Activated T-cell treated with anti-CD3 and anti-CD28 coated beads for 4 hours (primary cell): ENCODE data around the gene QRFP.
A peak's percentile ranks its signal among the peaks of the same experiment; 100 is the strongest.

Source experiments
- DNase-seq: peaks from one replicate; pipeline ENCODE4 v3.0.0-alpha.2; 2020

The QRFP gene, protein sequence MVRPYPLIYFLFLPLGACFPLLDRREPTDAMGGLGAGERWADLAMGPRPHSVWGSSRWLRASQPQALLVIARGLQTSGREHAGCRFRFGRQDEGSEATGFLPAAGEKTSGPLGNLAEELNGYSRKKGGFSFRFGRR

DNA sequence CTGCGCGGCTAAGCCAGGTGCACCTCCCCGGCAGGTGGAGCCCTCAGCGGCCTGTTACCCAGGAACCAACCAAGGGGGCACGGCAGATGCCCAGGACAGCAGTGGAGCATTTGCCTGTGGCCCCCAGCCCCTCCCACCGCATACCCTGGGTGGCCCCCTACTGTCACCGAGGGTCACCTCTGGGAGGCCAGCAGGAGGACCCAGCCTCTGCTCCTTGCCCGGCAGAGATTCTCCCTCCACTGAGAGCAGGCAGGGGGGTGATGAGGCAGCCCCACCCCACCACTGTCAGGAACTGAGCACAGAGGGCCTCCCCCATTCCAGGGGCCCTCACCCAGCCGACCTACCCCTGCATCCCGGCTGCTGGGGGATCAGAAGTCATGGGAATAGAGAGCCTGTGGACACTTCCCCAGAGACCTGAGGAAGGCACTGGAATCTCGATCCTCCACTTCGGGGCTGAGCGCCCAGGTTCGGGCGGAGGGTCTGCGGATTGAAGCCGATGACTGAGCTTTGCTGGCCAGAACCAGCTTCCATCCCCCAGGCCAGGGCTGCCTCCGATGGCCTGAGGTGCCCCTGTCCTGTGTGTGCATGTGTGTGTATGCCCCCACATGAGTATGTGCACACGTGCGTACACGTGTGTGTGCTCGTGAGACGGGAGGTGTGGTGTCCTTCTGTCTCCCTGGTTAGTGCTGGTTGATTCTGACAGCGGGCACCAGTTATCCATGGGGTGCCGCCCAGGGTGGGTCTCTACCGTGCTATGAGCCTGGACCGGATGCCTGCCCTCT lies at the start of gene QRFP:
Gene QRFP (minus strand): TSS at position 580 of the 782 bp plus-strand sequence. CDS start 2,974 bp downstream, outside the sequence.
- DNase-seq: no peak

DNA sequence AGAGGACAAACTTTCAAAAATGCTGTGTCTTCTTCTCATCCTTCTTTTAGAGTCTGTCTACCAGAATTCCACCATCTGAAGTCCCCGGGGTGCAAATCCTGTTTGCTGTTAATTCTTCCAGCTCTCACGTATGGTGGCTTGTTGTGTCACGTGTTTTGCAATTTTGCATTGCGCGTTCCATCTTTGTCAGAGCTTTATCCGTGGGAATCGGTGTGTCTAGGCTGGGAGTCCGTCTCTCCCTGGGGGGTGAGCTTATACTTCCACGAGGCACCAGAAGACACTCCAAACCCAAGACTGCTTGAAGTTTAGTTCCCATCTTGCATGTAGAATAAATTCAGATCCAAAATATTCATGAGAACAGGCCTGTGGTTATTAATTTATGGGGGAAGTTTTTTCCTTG lies 48.6 kb upstream of the QRFP start:
- no peak for DNase-seq

DNA sequence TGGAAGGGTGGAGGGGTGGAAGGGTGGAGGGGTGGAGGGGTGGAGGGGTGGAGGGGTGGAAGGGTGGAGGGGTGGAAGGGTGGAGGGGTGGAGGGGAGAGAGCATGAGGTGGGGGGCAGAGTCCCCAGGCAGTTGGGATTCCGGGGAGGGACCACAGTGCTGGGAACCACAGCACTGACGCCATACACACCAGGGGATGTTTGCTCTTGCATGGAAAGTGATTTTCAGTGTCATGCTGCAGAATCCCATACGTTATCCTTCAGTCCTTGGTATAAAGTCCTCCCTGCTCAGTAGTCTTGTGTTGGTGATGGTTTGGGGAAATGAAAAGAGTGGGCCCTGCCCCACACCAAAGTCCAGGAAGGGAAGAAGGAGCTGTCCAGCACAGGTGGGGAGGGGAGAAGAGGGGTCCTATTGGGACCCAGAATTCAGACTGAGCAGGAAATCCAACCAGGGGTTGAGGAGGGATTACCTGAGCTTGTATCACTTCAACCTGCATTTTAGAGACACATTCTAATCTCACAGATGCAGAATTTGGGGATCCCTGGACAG lies 48.0 kb upstream of the QRFP start:
- DNase-seq: no peak

- DNase-seq: no peak
Observed at GRCh38 chr9:130943777-130944176, 47.2 kb upstream of the QRFP start.

DNA sequence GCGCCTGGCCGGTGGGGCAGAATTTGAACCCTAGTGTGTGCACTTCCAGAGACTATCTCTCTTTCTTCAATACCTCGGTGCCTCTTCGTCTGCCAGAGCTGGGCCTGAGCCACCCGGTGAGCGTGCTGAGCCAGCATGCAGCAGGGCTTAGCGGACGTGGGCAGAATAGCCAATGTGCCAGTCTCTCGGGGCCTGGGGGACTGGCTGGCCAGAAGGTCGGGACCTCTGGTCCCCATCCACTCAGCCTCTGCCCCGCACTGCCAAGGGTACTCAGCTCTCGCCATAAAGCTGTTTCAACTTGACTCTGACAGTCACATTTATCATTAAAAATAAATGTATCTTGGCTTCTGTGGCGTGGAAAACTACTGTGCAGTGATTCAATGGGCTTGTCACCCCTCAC lies 46.6 kb upstream of the QRFP start:
- no peak for DNase-seq

GRCh38 chr9:130942679-130943078 lies 46.1 kb upstream of the QRFP start:
- DNase-seq: no peak

DNA sequence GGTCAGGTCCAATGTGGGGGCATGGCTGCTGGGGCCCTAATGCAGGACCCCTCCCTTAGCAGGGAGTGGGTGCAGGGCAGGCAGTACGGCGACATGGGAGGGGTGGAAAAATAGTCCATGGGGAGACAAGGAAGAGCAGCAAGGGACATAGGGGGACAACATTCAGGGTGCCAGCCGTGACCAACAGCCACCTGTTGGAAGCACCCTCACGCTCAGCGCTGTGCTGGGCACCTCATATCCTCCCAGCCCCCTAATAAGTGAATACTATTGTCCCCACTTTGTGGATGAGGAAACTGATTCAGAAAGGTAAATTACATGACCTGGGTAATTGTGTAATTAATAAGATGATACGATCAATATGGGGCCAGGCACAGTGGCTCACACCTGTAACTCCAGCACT lies 45.5 kb upstream of the QRFP start:
- no peak for DNase-seq

DNA sequence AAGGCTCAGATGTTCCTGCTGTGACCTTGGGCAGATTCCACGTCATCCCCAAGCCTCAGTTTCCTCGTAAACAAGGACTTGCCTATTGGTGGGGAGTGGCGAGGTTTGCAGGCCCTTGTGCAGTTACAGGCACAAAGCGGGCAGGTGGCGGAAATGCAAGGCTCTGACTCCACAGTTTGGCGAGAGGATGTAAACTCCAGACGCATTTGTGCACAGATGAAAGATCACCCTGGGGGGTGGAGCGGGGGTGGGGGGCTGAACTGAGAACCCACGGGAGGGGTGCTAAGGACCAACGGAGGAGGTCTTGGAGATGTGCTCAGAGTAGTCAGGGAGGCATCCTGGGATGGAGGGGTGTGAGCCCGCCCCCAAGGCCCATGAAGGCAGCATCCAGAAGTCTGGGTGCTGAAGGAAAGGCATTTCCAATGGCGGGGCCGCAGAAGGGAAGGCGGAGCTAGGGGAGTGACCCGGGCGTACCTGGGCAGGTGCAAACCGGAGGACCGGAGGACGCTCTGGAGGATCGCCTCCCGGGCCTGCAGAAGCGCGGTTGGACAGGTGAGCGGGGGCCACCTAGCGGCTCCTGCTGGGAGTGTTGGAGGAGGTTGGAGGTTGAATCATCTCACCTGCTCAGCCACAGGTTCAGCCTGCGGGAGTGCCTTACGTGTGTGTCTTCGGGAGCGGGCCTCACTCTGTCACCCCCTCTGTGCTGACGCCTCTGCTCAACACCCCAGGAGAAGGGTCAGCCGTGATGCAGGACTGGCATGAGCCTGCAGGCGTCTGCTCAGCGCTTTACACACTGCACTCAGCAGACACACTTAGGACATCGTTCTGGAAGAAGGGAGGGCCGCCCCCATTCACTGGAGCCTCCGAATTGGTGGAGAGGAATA lies 44.3 kb upstream of the QRFP start:
- DNase-seq: peak; percentile 66

DNA sequence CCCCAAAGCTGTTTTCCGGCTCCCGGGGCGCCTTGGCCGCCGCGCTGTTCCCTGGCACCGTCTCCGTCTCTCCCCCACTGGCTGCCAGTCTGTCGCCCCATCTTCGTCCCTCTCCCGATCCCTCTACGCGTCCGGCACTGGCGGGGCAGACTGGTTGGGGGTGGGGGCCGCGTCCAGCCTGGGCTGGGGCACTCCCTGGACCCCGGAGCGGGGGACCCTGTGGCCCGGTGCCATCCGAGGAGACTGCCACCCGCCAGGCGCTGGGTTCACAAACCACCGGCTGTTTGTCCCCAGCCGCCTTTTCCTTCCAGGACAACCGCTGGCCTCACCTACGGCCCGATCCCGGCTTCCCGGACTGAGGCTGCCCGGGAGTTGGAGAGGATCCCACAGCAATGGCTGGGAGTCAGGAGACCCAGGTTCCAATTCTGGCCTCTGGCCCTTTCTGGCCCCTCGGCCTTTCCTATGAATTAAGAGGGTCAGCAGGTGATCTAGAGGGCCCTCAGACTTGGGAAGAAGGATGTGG lies 43.5 kb upstream of the QRFP start:
- no peak for DNase-seq

- no peak for DNase-seq
Observed at GRCh38 chr9:130939405-130940026, 42.9 kb upstream of the QRFP start.

DNA sequence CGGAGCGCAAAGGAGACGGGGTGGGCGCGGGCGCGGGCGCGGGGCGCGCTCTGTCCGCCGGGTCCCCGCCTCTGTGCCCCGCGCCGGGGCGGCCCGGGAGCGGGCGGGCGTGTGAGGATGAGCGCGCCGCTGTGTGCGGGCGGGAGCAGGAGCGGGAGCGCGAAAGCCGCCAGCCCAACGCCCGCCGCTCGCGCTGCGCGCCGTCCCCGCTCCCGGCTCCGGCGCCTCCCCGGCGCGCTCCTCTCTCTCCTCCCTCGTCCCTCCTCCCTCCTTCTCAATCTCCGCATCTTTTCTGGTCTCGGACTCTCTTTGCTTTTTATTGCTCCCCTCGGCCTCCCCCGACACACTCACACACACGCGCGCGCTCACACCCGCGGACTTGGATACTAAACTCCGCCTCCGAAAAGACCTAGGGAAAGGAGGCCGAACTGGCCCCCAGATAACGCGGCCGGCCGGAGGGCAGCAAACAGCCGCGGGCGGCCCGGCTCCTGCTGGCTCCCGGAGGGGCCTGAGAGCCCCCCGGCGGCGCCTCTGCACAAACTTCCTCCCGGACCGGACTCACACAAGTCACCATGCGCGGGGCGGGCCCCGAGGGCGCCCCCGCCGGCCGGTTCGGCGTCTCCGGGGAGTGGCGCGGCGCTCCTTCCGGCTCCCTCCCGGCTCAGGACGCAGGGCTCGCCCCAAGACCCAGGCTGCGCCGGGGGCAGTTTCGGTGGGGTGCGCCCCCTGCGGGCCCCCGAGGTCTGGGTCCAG lies 42.2 kb upstream of the QRFP start, which contains the start of gene FIBCD1:
Gene FIBCD1 (minus strand): TSS at position 596 of the 753 bp plus-strand sequence. CDS start 640 bp downstream, outside the sequence.
- DNase-seq: no peak

DNA sequence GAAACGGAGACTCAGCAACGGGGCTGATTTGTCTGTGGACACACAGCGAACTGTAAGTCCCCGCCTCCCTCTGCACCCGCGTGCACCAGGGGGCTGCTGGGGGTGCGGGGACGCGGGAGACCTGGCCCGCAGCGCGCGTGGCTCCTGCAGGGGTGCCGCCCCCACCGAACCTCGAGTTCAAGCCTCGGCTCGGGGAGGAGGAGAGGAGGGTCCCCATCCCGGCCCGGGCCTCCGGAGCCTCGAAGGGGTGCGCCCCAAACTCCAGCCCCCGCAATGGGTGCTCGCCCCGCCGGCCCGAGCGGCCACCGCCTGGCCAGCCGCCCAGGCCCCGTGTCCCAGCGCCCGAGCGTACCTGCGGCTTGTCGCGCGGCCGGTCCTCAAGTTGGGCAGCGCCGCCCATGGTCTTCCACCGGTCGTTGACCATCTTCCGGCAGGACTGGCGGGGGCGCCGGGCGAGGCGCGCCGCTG lies 41.6 kb upstream of the QRFP start:
- no peak for DNase-seq

DNA sequence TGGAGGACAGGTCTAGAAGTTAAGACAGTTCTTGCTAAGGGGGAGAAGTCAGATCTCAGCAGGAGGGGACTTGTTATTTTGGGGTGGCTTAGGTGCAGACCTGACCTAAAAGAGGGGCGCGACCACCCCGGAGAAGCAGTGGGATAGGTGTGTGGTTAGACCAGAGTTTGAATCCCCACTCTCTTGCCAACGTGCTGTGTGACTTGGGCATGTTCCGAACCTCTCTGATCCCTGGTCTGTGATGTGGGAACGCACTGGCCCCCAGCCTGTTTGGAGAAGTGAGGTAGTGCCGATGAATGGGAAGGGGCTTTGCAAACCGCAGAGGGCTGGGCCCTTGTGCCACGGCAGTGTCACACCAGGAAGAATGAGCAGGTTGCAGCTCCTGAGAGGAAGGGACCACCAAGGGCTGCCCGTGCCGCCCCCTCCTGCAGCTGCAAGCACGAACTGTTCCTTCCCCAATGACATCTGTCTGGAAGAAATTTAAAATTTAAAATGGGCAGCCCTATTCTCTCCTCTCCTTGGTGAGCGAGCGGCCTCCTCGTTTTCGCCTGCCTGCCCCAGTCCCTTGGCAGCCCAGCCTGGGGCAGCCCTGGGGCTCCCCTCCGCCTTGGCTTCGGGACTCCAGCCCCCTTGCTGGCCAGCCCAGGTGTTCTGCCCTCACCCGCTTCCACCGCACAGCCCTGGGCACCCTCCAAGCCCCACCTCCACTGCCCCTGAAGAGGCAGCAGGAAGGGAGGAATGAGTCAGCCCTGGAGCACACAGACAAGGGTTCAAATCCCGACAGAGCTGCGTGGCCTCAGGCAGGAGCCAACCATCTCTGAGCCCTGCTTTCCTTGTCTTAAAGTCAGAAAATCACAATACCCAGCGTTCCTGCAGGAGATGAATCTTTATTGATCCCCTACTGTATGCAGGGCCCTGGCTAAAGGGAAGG lies 40.8 kb upstream of the QRFP start:
- DNase-seq: no peak

- DNase-seq: no peak
Observed at GRCh38 chr9:130936285-130937117, 39.9 kb upstream of the QRFP start.

DNA sequence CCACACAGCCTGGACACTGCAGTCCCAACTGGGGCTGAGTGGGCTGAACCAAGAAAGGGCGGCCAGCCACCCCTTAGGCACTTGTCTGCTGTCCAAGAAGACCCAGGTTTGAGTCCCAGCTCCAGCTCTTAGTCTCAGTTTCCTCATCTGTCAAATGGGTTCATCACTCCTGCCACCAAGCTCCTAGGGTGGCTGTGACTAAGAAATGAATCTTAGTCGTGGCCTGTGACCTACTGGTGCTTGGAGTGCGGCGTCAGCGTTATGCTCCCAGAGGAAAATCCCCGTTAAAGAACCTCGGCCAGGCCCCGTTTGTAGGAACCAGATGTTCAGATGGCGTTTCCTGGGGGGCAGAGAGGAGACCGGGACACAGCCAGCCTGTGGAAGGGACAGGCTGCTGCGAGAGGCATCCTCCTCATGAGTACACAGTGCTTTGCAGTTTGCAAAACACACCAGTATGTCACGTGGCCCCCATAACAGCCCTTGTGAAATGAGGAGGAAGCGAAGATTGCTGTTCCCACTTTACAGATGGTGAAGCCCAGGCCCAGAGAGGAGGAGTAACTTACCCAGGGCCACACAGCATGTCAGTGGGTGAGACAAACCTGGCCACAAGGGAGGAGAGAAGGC lies 39.1 kb upstream of the QRFP start:
- no peak for DNase-seq

GRCh38 chr9:130934702-130935647 lies 38.4 kb upstream of the QRFP start:
- DNase-seq: no peak

DNA sequence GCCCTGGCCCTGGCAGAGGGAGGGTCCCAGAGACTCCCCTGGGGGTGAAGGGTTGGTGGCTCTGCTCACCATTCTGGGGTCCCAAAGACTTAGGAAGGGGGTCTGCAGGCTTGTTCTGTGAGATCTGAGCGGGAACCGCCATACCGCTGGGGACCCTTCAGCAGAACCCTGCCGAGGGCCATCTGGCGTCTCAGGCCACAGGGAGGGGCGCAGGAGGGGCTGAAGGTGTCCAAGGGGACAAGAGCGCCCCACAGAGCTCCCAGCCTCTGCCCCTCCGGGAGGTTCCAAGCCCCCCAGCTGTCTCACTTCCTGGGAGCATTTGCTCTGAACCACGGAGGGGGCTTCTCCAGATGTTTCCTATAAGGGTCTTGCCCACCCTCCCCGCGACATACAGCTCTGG lies 37.6 kb upstream of the QRFP start:
- DNase-seq: no peak
